Nucleus accumbens (tissue), 56 donors: ENCODE results near the gene ZSCAN31.
"Not testable (repeated sequence)": the region's sequence is repeated elsewhere in the genome, so short reads cannot be mapped to it uniquely, and the experiment has no call there.

ENCODE experiments used
- DNase-seq, 56 donors: peaks; one replicate each; lab custom pipeline; 2025; lab: John Stamatoyannopoulos, UW

The ZSCAN31 gene

DNA sequence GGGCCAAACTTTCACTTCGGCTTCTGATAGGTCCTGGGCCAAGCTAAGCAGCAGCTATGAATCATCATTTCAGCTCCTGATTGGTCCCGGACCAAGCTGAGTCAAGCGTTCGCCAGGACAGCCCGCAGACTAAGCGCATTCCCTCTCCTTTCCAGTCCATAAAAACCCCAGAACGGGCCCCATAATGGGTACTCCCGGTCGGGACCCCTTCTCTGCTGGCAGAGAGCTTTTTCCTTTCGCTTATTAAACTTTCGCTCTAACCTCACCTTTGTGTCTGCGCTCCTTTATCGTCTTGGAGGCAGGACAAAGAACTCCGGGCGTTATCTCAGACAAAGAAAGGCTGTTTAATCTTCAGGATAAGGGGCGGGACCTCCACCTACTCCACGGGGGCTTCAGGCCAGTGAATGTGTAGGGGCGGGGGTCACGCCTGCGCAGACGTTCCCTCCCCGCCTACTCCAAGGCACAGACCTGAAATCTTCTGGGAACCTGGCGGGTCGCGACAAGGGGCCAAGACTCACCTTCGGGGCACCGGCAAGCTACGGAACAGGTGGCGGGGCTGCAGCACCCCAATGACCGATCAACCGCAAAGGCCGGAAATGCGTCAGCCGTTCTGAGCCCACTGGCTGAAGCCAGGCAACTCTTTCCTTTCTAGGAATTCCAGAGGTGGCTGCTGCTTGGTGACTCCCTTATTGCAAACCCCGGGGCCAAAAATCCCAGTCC, at the start of gene ZSCAN31:
Gene ZSCAN31, minus strand, starts transcription at position 585 of the 720 bp plus-strand sequence. CDS start 6,465 bp downstream, outside the sequence.
- DNase-seq, result peak; percentile 42 to 98 (median 82)

DNA sequence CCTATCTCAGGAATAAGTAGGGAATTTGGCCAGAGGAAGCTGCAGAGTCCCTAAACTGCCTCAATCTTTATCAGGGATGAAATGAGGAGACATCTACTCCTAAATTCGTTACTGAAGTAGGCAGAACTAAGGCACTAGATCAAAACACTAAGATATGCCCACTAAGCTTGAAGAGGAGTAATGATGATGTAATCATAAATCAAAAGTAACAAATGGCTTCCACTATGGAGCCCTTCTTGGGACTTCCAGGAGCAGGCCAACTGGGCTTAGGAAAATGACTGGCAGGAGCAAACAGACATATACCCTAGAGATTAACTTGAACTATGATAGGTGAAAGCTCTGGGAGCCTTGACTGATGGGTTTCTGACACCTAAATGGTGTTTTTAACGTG, 48.2 kb upstream of the ZSCAN31 start:
- no peak for DNase-seq

DNA sequence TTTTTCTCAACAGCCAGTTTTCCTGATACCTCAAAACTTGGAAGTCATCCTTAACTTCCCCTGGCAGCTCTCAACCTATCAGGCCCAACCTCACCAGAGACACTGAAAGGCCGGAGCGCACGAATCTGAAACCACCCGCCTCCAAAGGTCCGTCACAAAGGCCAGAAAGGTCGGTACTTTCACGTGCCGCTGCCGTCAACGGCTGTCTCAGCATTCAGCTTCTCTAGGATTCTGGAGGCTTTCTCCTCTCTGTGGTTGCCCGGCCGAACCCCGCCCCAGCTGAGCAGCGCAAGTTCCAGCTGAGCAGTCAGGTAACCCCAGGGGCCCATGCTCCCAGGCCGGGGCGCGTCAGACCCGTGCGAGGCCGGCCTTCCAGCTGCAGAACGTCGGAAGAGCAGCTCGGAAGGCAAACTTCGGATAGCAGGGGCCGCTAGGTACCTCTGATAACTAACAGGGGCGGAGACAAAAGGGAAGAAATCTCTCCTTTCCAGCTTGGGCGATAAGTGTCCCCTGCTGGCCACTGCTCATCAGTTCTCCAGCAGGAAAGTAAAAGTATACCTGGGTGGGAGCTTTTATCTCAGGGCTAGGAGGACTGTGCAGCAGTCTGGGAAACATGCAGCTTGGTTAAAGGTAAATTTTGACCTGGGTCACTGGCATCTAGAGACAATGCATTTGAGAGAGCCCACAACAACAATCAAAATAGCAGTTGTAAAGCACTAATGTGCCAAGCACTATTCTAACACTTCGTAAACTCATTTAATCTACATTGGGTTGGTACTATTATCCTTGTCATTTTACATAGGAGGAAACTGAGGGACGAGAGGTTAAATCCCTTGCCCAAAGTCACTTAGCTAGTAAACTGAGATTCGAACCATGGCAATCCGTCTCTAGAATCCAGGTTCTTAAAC, 47.5 kb upstream of the ZSCAN31 start:
- peak in 49 of 56 donors; percentile 1 to 74 (median 29) for DNase-seq

DNA sequence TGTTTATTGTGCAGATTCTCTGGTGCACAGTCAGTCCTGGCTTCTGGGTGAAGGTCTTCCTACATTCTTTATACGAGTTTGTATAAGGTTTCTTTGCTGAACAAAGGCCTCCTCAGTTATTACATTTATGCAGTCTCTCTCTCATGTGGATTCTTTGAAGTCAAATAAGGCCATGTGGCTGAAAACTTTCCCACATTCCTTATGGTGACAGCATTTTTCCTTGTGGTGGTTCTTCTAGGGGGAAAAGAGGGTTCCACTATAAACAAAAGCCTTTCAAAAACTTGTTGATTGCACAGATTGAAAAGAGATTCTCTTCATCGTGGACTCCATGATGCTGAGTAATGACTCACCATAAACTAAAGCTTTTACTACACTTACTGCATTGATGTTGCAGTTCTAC, 44.4 kb upstream of the ZSCAN31 start:
- no peak for DNase-seq

DNA sequence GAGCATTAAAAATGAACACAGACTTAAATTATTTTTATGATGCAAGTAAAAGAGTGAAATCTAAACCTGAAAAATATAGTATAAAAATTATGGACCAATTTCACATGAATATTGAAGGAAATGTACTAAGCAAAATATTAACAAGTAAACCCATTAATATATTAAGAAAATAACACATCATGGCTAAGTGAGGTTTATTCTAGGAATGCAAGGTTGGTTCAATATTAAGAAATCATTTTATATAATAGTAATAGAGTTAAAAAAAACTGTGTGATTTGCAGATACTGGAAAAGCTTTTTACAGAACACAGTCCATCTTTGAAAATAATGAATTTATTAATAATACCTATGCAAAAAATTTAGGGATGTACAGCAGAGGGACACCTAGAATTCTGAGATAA, 42.7 kb upstream of the ZSCAN31 start:
- no peak for DNase-seq

DNA sequence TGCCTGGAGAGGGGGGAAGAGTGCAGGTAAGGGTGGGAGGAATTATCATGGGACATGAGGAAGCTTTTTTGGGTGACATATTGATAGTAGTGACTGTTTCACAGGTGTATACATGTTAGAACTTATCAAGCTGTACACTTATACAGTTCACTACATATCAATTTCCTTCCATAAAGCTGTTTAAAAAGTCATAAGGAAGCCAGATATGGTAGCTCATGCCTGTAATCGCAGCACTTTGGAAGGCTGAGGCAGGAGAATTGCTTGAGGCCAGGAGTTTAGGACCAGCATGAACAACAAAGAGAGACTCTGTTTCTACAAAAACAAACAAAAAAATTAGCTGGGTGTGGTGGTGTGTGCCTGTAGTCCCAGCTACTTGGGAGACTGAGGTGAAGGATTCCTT, 41.9 kb upstream of the ZSCAN31 start:
- DNase-seq, result no peak

DNA sequence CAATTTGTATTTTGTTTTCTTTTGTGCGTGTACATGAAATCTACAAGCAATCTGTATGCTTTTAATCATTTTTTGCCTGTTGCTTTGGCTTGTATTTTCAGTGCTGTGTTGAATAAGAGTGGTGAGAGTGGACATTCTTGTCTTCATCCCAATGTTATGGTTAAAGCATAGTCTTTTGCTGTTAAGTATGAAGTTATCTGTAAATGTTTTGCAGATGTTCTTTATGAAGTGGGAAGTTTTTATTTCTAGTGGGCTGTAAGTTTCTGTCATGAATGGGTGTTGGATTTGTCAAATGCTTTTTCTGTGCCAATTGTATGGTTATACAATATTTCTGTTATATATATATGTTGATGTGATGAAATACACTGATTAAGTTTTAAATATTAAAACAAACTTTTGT, 38.0 kb upstream of the ZSCAN31 start:
- no peak for DNase-seq

DNA sequence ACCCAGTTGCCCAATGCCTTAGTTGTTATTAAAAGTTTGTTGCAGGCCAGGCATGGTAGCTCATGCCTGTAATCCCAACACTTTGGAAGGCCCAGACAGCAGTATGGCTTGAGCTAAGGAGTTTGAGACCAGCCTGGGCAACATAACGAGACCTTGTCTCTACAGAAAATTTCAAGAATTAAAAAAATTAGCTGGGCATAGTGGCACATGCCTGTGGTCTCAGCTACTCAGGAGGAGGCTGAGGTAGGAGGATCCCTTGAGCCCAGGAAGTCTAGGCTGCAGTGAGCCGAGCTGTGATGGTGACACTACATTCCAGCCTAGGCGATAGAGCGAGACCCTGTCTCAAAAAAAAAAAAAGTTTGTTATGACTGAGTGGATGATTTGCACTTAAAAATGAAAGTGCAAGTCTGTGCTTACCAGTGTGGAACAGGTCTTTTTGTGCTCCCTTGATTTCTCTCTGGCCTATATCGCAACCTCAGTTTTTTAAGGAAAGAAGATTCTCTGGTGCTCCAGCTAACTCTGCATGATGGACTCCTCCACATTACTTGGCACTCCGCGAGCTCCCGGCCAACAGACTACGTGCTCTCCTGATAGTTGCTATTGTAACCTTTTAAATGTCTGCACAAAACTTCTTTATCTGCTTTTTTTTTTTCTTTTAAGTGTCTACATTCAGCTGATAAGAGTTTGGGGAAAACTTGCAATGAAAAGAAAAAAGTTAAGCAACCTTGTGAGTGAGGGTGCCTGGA, 35.9 kb upstream of the ZSCAN31 start:
- no peak for DNase-seq

DNA sequence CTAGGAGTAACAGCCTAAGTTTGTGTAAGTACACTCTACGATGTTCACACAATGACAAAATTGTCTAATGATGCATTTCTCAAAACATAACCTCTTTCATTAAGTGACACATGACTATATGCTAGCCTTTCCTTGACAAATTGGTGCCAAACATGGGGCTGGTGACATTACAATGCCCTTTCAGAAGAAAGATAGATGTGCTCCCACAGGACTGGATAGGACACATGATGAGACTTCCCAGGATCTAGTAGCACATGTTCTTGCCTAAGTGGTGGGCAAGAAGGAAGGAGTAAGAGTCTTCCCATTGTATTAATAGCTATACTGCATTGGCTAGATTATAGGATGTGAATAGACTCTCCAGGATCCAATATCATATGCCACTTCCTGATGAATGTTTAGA, 35.3 kb upstream of the ZSCAN31 start:
- no peak for DNase-seq

DNA sequence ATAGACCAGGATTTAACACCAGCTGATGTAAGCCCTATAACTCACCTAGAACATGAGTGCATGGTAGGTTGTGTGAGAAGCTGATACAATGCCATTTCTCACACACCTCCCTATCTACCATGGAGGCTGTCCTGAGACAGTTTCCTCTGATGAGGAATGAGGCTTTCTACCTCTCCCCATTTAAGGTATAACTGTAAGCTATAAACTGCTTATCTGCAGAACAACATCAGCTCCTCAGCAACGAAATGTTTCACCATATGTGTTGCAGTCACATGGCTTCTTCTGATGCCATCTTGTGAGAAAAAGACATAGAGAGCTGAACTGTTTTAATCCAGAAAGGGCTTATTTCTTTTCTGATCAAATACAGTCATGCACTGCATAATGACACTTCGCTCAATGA, 34.5 kb upstream of the ZSCAN31 start:
- no peak for DNase-seq

DNA sequence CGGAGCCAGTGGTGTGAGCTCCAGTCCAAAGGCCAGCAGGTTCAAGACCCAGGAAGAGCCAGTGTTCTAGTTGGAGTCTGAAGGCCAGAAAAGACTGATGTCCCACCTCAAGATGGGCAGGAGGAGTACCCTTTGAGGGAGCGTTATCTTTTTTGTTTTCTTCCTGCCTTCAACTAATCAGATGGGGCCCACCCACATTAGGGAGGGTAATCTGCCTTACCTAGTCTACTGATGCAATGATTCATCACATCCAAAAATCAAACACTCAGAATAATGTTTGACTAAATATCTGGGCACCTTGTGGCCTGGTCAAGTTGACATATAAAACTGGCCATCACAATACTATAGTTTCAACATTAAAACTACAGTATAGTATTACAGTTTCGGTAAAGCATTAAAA, 33.5 kb upstream of the ZSCAN31 start:
- DNase-seq, result no peak

DNA sequence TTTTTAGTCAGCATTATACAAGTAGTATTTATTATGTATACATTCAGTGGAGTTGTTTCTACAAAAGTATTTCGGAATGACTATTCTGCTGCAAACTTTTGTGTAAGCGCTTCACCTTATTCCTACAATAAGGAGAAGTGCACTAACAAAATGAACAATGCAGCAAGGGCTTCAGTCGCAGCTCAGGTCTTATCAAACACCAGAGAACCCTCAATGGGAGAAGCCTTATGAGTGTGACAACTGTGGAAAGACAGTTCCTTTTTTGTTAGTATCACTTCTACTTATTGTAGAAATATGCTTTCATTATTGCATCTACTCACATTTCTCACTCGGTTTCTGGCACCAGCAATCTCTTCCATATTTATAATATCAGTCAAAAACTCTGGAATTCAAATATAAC, 32.6 kb upstream of the ZSCAN31 start:
- no peak for DNase-seq

DNA sequence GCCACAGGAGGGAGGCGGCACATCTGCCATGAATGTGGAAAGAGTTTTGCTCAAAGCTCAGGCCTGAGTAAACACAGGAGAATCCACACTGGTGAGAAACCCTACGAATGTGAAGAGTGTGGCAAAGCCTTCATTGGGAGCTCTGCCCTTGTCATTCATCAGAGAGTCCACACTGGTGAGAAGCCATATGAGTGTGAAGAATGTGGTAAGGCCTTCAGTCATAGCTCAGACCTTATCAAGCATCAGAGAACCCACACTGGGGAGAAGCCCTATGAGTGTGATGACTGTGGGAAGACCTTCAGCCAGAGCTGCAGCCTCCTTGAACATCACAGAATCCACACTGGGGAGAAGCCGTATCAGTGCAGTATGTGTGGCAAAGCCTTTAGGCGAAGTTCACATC, 29.6 kb upstream of the ZSCAN31 start:
- not testable (repeated sequence) for DNase-seq

DNA sequence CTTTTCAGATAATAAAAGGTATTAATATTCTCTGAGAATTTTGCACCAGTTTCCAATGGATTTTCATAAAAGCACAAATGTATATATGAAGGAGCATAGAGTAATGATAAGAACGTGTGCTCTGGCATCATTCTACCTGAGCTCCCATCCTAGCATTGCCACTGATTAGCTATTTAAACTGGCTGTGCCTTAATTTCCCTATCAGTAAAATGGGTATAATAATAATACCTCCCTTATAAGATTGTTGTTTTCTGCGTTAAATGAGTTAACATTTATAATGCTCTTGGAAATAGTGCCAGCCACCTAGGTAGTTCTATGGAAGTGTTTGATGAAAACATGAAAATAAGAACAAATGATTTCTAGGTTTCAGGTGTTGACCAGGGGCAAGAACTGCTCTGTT, 25.0 kb upstream of the ZSCAN31 start:
- DNase-seq, result no peak

DNA sequence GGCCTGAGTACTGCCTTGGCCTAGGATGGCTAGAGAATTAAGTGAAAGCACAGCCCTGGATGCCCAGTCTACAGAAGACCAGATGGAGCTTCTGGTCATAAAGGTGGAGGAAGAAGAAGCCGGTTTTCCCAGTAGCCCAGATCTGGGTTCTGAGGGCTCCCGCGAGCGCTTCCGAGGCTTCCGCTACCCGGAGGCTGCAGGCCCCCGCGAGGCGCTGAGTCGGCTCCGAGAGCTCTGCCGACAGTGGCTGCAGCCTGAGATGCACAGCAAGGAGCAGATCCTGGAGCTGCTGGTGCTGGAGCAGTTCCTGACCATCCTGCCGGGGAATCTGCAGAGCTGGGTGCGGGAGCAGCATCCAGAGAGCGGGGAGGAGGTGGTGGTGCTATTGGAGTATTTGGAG, 23.6 kb upstream of the ZSCAN31 start:
- DNase-seq, result not testable (repeated sequence)

DNA sequence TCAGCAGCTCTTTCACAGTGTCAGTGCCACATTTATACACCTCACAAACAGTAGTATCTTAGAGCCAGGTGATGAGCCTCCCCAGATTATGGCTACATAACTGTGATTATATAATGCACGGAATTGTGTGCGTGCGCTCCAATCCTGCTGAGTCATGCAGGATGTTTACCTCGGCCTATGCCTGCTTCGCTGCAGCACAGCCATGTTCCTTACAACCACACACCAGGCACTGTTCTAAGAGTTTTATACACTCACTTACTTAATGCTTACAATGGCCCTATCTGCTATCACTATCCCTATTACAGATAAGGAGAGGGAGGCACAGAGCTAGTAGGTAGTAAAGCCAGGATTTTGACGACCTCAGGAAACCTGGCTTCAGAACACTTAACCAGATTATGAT, 21.1 kb upstream of the ZSCAN31 start:
- DNase-seq, result no peak

DNA sequence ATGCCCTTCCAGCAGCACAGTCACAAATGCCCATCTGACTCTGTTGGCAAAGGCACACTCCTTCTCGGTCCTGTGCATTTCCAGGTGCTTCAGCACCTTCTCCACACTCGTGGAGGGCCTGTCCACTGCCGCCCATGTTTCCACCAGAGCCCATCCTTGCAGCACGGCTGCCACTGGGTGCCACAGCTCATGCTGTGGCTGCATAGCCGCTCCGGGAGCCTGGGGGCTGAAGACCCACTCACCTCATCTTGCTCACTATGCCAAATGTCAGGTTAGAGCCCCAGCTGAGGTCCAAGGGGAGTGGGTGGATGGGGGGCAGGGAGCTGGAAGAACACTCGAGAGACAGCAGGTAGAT, 20.7 kb upstream of the ZSCAN31 start:
- DNase-seq, result peak in 2 of 56 donors; percentile 0 to 17

DNA sequence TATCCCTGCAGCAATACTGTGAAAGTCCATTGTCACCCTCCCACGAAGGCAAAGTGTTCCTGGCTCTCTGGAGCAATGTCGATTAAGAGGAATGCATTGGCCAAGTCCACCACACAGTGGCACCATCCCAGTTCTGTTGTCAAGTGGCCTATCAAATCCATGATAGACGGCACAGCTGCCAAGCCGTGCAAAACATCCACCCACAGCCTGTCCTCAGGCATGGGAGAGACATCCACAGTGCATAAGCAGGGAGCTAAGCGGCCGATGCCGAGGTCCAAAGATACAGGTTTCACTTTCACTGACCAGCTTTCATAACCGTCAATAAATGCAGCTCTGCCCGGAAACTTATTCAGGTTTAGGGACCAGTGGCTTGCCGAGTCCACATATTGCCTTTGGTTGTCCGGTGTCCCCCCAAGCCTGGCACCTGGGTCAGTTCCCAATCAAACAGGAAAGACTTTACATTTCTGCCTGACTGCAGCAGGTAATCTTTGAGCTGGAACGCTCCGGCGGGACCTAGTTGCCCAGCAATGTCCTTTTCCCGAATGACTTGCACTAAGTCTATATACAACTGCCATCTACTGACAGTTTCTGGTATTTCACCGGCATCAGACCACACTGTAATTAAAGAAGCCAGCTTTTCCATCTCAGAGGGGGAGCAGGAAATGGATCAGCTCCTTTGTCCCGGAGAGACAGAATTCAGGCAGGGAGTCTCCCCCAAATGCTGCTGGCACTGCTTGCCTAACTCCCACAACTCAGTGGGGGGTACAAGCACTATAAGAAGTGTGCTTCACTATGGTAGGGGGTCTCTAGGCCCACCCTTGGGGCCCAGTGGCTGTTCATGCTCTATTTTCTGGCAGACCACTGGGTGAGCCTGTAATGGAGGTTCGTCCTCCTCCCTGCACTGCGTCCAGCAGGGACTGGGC, 20.1 kb upstream of the ZSCAN31 start:
- peak in 53 of 56 donors; percentile 10 to 81 (median 56) for DNase-seq

DNA sequence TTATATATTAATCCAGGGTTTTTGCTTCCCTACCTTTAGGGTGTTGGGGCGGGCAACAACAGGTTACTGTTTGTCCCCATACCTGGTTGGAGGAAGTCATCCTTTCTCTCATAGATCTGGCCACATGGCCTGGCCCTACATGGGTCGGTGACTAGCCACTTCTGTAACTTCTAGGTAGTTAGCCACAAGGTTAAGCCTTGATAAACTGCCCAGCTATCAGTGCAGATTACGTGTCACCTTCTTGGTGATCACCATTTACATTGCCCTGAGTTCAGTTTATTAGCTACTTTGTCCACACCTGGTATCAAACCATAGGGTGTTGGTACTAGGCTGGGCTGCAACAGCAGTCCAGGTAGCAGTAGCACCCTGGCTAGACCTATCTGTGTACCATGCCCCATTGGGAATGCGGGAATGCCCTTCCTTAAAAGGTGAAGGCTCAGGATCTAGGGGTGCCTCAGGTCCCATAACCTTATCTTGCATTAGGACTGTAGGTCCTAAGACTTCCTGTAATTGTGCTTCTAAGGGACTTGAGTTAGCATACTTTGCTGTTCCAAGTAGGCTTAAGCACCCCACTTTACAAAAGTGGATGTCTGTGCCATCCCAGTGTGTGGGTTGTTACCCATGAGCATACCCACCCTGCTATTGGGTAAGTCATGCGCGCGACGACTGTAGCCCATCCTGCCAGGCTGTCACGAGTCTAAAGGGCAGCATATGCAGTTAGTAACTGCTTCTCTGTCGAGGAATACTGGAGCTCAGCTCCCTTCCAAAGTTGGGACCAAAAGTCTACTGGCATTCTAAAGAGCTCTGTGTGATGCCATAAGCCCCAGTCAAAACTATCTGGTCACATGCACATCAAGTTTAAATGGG, 19.0 kb upstream of the ZSCAN31 start:
- DNase-seq, result no peak
